PFSK-1 (cell line): Measurements from ENCODE around the gene PELI2.

Experiments used
- FOXP2 ChIP-seq: optimal IDR thresholded peaks from 2 replicates; pipeline ENCODE3; 2011; ENCODE audit warnings: borderline replicate concordance, control low read depth, inconsistent platforms; ENCODE audit not compliant: insufficient read depth; ENCODE audit errors: extremely low read length, extremely low read depth
- POLR2AphosphoS5 ChIP-seq: IDR thresholded peaks from 2 replicates; pipeline ENCODE4 v1.6.1; 2012; ENCODE audit warnings: low read depth, mild to moderate bottlenecking, control low read depth, low read length, moderate library complexity
- SIN3A ChIP-seq: IDR thresholded peaks from 2 replicates; pipeline ENCODE4 v1.6.1; 2012; ENCODE audit warnings: mild to moderate bottlenecking, low read length, moderate library complexity, borderline replicate concordance; ENCODE audit not compliant: insufficient read depth
- TAF1 ChIP-seq: IDR thresholded peaks from 2 replicates; pipeline ENCODE4 v1.6.1; 2012; ENCODE audit warnings: low read length, control low read depth, borderline replicate concordance; ENCODE audit not compliant: insufficient read depth
- TF ChIP-seq, protein P1 (sequence below), 2 experiments: IDR thresholded peaks; 2 replicates each; pipeline versions ENCODE4 v1.6.1 to v1.8.0; 2011 to 2012; ENCODE audit warnings: low read depth in 2 of 2, low read length in 2 of 2, control low read depth in 1 of 2, inconsistent platforms in 1 of 2, mild to moderate bottlenecking in 1 of 2, moderate library complexity in 1 of 2; ENCODE audit not compliant: insufficient read depth in 1 of 2

Gene PELI2

DNA sequence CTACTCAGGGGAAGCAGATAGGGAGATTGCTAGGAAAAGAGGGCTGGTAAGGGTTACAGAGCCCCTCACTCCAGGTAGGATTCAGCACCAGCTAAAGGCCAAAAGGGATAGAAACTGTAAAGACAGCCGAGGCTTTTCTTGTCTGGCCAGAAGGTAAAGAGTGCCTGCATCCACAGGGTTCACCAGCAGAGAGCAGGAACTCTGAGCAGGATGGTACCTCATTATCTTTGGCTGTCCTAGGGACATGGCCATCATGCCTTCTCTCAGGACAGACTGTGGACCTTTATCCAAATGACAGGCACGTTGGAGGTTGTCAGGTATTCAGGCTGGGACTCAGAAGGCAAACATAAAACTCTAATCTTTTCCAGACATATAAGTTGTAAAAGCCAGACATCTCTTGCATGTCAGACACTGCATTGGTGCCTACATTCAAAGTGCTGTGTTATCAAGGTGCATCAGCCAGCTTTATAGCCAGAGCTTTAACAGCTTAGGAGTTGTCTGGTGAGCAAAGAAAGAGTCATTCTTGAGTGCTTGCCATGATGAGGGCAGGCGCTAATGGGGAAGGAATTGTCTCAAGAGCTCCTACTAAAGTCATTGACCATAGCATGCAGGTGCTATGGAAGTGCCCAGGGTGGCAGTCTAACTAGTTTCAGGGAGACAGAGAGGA is 89.5 kb downstream of the PELI2 start:
- no peak for TF ChIP-seq TAF1
- TF ChIP-seq SIN3A: no peak

DNA sequence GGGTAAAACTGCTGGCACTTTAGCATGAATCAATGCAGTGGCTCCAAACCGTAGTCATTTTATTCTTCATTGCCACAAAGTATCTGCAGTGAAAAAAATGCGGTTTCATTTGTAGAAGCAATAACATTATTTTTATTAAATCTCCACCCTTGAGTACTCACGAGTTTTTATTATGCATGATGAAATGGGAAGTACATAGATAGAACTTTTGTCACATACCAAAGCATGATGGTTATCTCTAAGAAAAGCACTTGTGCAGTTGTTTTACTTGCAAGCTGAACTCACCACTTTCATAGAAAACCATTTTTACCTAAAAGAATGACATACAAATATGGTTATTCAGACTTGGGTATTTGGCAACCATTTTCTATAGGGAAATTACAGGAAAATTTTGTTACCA is 90.3 kb downstream of the PELI2 start:
- TF ChIP-seq, protein P1, sequence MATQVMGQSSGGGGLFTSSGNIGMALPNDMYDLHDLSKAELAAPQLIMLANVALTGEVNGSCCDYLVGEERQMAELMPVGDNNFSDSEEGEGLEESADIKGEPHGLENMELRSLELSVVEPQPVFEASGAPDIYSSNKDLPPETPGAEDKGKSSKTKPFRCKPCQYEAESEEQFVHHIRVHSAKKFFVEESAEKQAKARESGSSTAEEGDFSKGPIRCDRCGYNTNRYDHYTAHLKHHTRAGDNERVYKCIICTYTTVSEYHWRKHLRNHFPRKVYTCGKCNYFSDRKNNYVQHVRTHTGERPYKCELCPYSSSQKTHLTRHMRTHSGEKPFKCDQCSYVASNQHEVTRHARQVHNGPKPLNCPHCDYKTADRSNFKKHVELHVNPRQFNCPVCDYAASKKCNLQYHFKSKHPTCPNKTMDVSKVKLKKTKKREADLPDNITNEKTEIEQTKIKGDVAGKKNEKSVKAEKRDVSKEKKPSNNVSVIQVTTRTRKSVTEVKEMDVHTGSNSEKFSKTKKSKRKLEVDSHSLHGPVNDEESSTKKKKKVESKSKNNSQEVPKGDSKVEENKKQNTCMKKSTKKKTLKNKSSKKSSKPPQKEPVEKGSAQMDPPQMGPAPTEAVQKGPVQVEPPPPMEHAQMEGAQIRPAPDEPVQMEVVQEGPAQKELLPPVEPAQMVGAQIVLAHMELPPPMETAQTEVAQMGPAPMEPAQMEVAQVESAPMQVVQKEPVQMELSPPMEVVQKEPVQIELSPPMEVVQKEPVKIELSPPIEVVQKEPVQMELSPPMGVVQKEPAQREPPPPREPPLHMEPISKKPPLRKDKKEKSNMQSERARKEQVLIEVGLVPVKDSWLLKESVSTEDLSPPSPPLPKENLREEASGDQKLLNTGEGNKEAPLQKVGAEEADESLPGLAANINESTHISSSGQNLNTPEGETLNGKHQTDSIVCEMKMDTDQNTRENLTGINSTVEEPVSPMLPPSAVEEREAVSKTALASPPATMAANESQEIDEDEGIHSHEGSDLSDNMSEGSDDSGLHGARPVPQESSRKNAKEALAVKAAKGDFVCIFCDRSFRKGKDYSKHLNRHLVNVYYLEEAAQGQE (IDR thresholded peaks at IDR 0.05; ENCODE audit: insufficient read depth in 1 of 2, low read depth in 2 of 2, low read length in 2 of 2): no peak

DNA sequence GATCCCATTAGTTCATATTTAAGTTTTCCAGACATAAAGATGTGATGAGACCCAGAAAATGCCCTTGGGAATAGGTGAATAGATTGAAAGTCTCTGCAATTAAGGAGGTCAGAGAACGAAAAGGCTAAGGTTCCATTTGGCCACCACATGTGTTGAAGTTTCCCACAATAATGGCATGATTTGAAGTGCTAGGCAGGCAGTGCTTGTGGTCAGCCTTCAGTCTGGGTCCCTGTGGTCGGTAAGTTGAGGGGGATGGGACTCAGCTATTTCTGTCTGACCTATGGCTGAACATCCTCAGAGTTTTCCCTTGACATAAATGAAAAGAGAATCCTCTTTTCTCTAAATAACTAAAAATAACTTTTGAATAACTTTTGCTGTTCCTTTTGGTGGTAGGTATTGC is 92.4 kb downstream of the PELI2 start:
- TF ChIP-seq POLR2AphosphoS5 (no peak), TAF1 (no peak), FOXP2 (no peak), SIN3A (no peak)
- TF ChIP-seq, protein P1 (IDR thresholded peaks at IDR 0.05; ENCODE audit: insufficient read depth in 1 of 2, low read depth in 2 of 2, low read length in 2 of 2): no peak

DNA sequence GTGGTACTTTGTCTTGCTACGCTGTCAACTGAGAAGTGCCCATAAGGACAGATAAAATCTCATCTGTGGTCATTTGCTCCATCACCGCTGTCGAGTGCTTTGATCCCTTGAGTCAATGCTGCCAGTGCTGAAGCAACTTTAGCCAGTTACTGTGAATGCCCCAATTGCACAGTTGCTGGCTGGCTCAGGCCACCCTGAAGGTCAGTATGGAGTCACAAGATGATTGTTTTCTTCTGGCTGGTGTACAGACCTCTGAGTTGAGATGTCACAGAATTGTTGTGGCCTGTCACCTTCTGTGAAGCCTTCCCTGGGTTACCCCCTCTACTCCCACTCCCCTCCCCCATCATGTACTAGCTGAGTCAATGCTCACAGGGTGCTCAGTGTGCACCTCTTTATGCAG is 92.9 kb downstream of the PELI2 start:
- TF ChIP-seq, protein P1 (IDR thresholded peaks at IDR 0.05; ENCODE audit: insufficient read depth in 1 of 2, low read depth in 2 of 2, low read length in 2 of 2): no peak
- TF ChIP-seq POLR2AphosphoS5 (no peak), FOXP2 (no peak)

DNA sequence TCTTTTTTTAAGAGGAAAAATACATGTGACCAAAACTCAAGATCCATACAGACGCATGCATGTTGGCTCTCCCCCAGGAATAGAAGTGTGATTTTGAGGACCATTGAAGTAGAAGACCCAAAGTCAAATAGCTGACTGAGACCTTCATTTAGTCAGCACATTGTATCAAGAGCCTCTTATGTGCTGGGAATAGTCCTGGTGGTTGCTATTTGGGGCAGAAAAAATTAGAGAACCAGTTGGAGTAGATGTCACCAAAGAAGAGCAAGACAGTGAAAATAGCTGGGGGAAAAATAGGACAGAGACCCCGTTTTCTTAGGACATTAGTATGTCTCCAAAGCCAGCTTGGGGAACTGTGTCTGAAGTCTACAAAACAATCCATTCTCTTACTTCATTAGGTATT is 93.6 kb downstream of the PELI2 start:
- no peak for TF ChIP-seq POLR2AphosphoS5
- no peak for TF ChIP-seq SIN3A
- TF ChIP-seq TAF1: no peak
- no peak for TF ChIP-seq FOXP2
- TF ChIP-seq, protein P1 (IDR thresholded peaks at IDR 0.05; ENCODE audit: insufficient read depth in 1 of 2, low read depth in 2 of 2, low read length in 2 of 2): no peak
